Neural cell (in vitro differentiated cells): ENCODE measurements around the gene C19orf67. TPM values are rescaled to one million over a fixed set of nuclear protein-coding genes. Genes with fewer than 3 reads are reported as not detected.
"Not testable (repeated sequence)": the region's sequence is repeated elsewhere in the genome, so short reads cannot be mapped to it uniquely, and the experiment has no call there.

Experiments used
- H2AFZ ChIP-seq: fragments of 200-600, 300-800 bp; sonication (generic), shearing (Covaris generic); 2 replicates; pipeline ENCODE4 v1.6.0; 2014; ENCODE audit warnings: low read depth, mild to moderate bottlenecking, antibody characterized with exemption, low read length, moderate library complexity
- H3F3A ChIP-seq: fragments of 200-600 bp; shearing (Covaris generic); 2 replicates; pipeline ENCODE4 v1.6.1; 2016; ENCODE audit warnings: mild to moderate bottlenecking, moderate library complexity, mixed read lengths, antibody characterized with exemption, low read length; ENCODE audit not compliant: insufficient read depth, poor library complexity, severe bottlenecking
- H3K27ac ChIP-seq: fragments of 200-600, 300-800 bp; sonication (generic), shearing (Covaris generic); 2 replicates; pipeline ENCODE4 v1.5.1; 2014; ENCODE audit warnings: mild to moderate bottlenecking, low read length, moderate library complexity
- H3K27me3 ChIP-seq: fragments of 300-800, 200-600 bp; sonication (generic), shearing (Covaris generic); 2 replicates; pipeline ENCODE4 v1.6.0; 2014; ENCODE audit warnings: mild to moderate bottlenecking, low read depth, low read length, moderate library complexity; ENCODE audit not compliant: insufficient read depth
- H3K36me3 ChIP-seq: fragments of 300-800, 200-600 bp; sonication (generic), shearing (Covaris generic); 2 replicates; pipeline ENCODE4 v1.5.1; 2014; ENCODE audit warnings: mild to moderate bottlenecking, antibody characterized with exemption, low read length, moderate library complexity; ENCODE audit not compliant: insufficient read depth
- H3K4me2 ChIP-seq: fragments of 300-800, 200-600 bp; sonication (generic), shearing (Covaris generic); 2 replicates; pipeline ENCODE4 v1.6.0; 2014; ENCODE audit warnings: mild to moderate bottlenecking, low read length
- H3K4me3 ChIP-seq: fragments of 300-800, 200-600 bp; sonication (generic), shearing (Covaris generic); 2 replicates; pipeline ENCODE4 v1.5.1; 2014; ENCODE audit warnings: mild to moderate bottlenecking, low read length, moderate library complexity
- H3K79me2 ChIP-seq: fragments of 200-600 bp; shearing (Covaris generic); replicated peaks from 2 replicates; pipeline ENCODE4 v1.6.0; 2014; ENCODE audit warnings: mild to moderate bottlenecking, low read length, moderate library complexity; ENCODE audit not compliant: insufficient read depth
- H3K9ac ChIP-seq: fragments of 300-800, 200-600 bp; sonication (generic), shearing (Covaris generic); 2 replicates; pipeline ENCODE4 v1.6.1; 2016; ENCODE audit warnings: mild to moderate bottlenecking, low read length, mixed read lengths
- H3K9me2 ChIP-seq: fragments of 200-600 bp; shearing (Covaris generic); 2 replicates; pipeline ENCODE4 v1.6.1; 2016; ENCODE audit warnings: mild to moderate bottlenecking, low read length, mixed read lengths; ENCODE audit not compliant: insufficient read depth
- H3K9me3 ChIP-seq: fragments of 200-600, 300-800 bp; sonication (generic), shearing (Covaris generic); 2 replicates; pipeline ENCODE4 v1.6.1; 2016; ENCODE audit warnings: mild to moderate bottlenecking, mixed run types, low read length, moderate library complexity, mixed read lengths
- H4K20me1 ChIP-seq: fragments of 200-600 bp; shearing (Covaris generic); 2 replicates; pipeline ENCODE4 v1.6.1; 2016; ENCODE audit warnings: mild to moderate bottlenecking, mixed run types; ENCODE audit not compliant: insufficient read depth
- EP300 ChIP-seq: fragments of 450-650 bp; conservative IDR thresholded peaks from 2 replicates; pipeline ENCODE4 v1.6.1; 2014; ENCODE audit warnings: antibody characterized with exemption, mild to moderate bottlenecking, moderate library complexity; ENCODE audit not compliant: poor library complexity, severe bottlenecking
- EZH2 ChIP-seq: fragments of 200-600, 300-800 bp; shearing (Covaris generic), sonication (generic); IDR thresholded peaks from 2 replicates; pipeline ENCODE4 v1.6.1; 2014; ENCODE audit warnings: antibody characterized with exemption, low read length, borderline replicate concordance, mild to moderate bottlenecking; ENCODE audit not compliant: insufficient read depth, poor library complexity, severe bottlenecking
- MXI1 ChIP-seq: fragments of 450-650 bp; conservative IDR thresholded peaks from 2 replicates; pipeline ENCODE4 v1.6.1; 2014; ENCODE audit warnings: antibody characterized with exemption, mild to moderate bottlenecking; ENCODE audit not compliant: poor library complexity, severe bottlenecking
- POLR2AphosphoS5 ChIP-seq: IDR thresholded peaks from 2 replicates; pipeline ENCODE4 v1.6.1; 2012
- RAD21 ChIP-seq: fragments of 450-650 bp; conservative IDR thresholded peaks from 2 replicates; pipeline ENCODE4 v1.6.1; 2014; ENCODE audit warnings: antibody characterized with exemption, mild to moderate bottlenecking, moderate library complexity
- REST ChIP-seq: IDR thresholded peaks from 2 replicates; pipeline ENCODE4 v1.6.1; 2012; ENCODE audit warnings: borderline replicate concordance
- SMC3 ChIP-seq: fragments of 450-650 bp; conservative IDR thresholded peaks from 2 replicates; pipeline ENCODE4 v1.6.1; 2014; ENCODE audit warnings: antibody characterized with exemption, mild to moderate bottlenecking, moderate library complexity; ENCODE audit not compliant: poor library complexity
- TAF1 ChIP-seq: IDR thresholded peaks from 2 replicates; pipeline ENCODE4 v1.6.1; 2012; ENCODE audit warnings: low read depth
- polyA plus RNA-seq: library from polyadenylated mRNA; depleted of rRNA; stranded (reverse); fragments of >200 nt; gene quantifications from 2 replicates; pipeline ENCODE4 v1.2.3, GENCODE V29; 2014
- TF ChIP-seq, protein P1 (sequence below): fragments of 450-650 bp; IDR thresholded peaks from 2 replicates; pipeline ENCODE4 v1.5.1; 2014; ENCODE audit warnings: antibody characterized with exemption, mild to moderate bottlenecking, moderate library complexity; ENCODE audit not compliant: poor library complexity, severe bottlenecking

Gene C19orf67
- polyA plus RNA-seq, 1 donor from 2014 or later, result not detected

DNA sequence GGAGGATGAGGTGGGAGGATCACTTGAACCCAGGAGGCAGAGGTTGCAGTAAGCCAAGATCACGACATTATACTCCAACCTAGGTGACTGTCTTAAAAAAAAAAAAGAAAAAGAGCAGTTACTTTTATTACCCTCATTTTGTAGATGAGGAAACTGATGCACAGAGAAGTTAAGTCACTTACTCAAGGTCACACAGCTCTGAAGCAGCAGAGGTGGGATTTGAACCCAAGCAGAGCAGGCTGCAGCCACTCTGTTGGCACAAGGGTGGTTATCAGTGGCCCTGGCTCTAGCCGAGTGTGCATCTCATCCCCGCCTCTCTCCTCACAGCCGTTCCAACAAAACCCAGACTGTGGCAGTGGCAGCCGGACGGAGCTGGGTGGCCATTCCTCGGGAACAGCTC is 46.4 kb downstream of the C19orf67 start (continued):
- no peak for TF ChIP-seq REST

- no peak overlapping the region for H3K9ac ChIP-seq
- H3K9me2 ChIP-seq, result no peaks in the 10 kb centered on the region
- no peaks in the 10 kb centered on the region for H3K79me2 ChIP-seq
- no peak overlapping the region for H3K4me3 ChIP-seq
- no peaks in the 10 kb centered on the region for H3K9me3 ChIP-seq
- no peaks in the 10 kb centered on the region for H4K20me1 ChIP-seq
- TF ChIP-seq TAF1 (no peak), RAD21 (no peak), REST (no peak), SMC3 (no peak), MXI1 (no peak)
- H3K36me3 ChIP-seq, result no peaks in the 10 kb centered on the region
- no peak overlapping the region for H2AFZ ChIP-seq
- H3K4me2 ChIP-seq, result no peak overlapping the region
- no peaks in the 10 kb centered on the region for H3F3A ChIP-seq
- H3K27me3 ChIP-seq, result peaks cover 16% of the 10 kb centered on the region
- no peak overlapping the region for H3K27ac ChIP-seq
These were observed 49.9 kb downstream of the C19orf67 start for GRCh38 chr19:14035706-14036105.

GRCh38 chr19:14035159-14035558 is 50.4 kb downstream of the C19orf67 start:
- not testable (repeated sequence) for H3K36me3 ChIP-seq, H3F3A ChIP-seq, H2AFZ ChIP-seq, H3K79me2 ChIP-seq, H3K9me3 ChIP-seq, H3K4me2 ChIP-seq, H4K20me1 ChIP-seq, H3K9ac ChIP-seq, H3K9me2 ChIP-seq, H3K4me3 ChIP-seq, H3K27ac ChIP-seq
- H3K27me3 ChIP-seq, result peaks cover 19% of the 10 kb centered on the region

DNA sequence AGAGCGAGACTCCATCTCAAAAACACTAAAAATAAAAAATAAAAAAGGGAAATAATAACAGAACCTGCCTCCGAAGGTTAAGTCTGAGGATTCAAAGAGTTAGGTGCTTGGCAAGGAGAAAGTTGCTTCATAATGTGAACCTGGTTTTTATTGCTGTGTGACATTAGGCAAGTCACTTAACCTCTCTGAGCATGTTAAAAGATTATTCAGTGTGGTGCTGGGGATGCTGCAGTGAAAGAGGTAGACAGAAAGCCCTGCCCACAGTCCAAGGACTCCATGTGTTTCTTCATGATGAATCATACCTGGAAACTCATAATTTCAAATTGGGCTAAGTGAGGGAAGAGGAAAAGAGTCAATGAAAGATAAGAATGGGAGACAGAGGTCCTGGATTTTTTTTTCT is 51.6 kb downstream of the C19orf67 start:
- Histone ChIP-seq H3K27ac (no peak overlapping the region), H4K20me1 (no peaks in the 10 kb centered on the region), H3K4me2 (no peak overlapping the region), H3K4me3 (no peak overlapping the region), H3K36me3 (no peaks in the 10 kb centered on the region), H3K9me2 (no peaks in the 10 kb centered on the region), H3K9me3 (no peaks in the 10 kb centered on the region), H3K79me2 (no peaks in the 10 kb centered on the region), H3K9ac (no peak overlapping the region), H3K27me3 (peaks cover 19% of the 10 kb centered on the region), H2AFZ (no peak overlapping the region), H3F3A (no peaks in the 10 kb centered on the region)
- TF ChIP-seq EZH2 (no peak), POLR2AphosphoS5 (no peak), EP300 (no peak), SMC3 (no peak), REST (no peak), TAF1 (no peak), MXI1 (no peak), RAD21 (no peak)
- TF ChIP-seq, protein P1, sequence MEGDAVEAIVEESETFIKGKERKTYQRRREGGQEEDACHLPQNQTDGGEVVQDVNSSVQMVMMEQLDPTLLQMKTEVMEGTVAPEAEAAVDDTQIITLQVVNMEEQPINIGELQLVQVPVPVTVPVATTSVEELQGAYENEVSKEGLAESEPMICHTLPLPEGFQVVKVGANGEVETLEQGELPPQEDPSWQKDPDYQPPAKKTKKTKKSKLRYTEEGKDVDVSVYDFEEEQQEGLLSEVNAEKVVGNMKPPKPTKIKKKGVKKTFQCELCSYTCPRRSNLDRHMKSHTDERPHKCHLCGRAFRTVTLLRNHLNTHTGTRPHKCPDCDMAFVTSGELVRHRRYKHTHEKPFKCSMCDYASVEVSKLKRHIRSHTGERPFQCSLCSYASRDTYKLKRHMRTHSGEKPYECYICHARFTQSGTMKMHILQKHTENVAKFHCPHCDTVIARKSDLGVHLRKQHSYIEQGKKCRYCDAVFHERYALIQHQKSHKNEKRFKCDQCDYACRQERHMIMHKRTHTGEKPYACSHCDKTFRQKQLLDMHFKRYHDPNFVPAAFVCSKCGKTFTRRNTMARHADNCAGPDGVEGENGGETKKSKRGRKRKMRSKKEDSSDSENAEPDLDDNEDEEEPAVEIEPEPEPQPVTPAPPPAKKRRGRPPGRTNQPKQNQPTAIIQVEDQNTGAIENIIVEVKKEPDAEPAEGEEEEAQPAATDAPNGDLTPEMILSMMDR, result no peak
